GM18505 (cell line): ENCODE measurements around the gene PTPRN2.
"Not testable (repeated sequence)": the region's sequence is repeated elsewhere in the genome, so short reads cannot be mapped to it uniquely, and the experiment has no call there.

Experiments
- ATAC-seq: cut with Tn5 transposase; IDR thresholded peaks from one replicate; pipeline ENCODE4 v1.9.1; 2021; ENCODE audit not compliant: unreplicated experiment
- POLR2A ChIP-seq: IDR thresholded peaks from 4 replicates; pipeline ENCODE4 v1.6.1; 2011; ENCODE audit warnings: borderline replicate concordance; ENCODE audit not compliant: insufficient read depth, insufficient read length; ENCODE audit errors: extremely low read depth

Gene PTPRN2

GRCh38 chr7:158410720-158411119, 176.9 kb downstream of the PTPRN2 start:
- no peak for ATAC-seq
- no peak for TF ChIP-seq POLR2A

DNA sequence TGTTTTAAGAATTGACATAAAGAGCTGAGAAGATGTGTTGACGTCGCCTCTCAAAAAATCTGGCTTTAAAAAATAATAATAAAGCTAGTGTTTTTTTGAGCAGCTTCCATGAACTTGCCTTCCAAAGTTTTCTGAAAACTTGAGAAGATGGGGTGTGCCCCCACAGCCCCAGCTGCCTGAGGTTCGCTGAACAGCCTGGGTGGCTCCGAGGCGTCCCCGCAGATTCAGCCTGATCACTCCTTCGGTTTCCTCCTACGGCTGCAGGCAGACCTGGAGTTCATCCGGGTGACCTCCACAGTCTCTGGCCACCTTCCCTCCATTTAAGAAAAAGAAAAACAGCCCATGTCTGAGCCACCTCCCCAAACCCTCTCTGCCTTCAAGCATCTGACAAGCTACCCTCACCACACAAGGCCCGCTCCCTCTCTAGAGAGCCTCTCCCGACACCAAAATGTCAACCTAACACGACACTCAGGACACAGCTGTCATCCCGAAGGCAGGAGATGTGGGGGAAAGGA, 177.8 kb downstream of the PTPRN2 start:
- no peak for ATAC-seq
- TF ChIP-seq POLR2A = no peak

- TF ChIP-seq POLR2A = no peak
- ATAC-seq = no peak
Measured at GRCh38 chr7:158409120-158409519, 178.5 kb downstream of the PTPRN2 start.

- no peak for TF ChIP-seq POLR2A
- no peak for ATAC-seq
Measured at GRCh38 chr7:158408318-158408920, 179.2 kb downstream of the PTPRN2 start.

GRCh38 chr7:158407581-158408317, 179.9 kb downstream of the PTPRN2 start:
- ATAC-seq = no peak

GRCh38 chr7:158406801-158407200, 180.8 kb downstream of the PTPRN2 start:
- no peak for ATAC-seq

More at GRCh38 chr7:158407581-158408317, 179.9 kb downstream of the PTPRN2 start:
- TF ChIP-seq POLR2A = no peak

GRCh38 chr7:158406364-158406763, 181.3 kb downstream of the PTPRN2 start:
- ATAC-seq = no peak
- no peak for TF ChIP-seq POLR2A

More at GRCh38 chr7:158406801-158407200, 180.8 kb downstream of the PTPRN2 start:
- TF ChIP-seq POLR2A = no peak

DNA sequence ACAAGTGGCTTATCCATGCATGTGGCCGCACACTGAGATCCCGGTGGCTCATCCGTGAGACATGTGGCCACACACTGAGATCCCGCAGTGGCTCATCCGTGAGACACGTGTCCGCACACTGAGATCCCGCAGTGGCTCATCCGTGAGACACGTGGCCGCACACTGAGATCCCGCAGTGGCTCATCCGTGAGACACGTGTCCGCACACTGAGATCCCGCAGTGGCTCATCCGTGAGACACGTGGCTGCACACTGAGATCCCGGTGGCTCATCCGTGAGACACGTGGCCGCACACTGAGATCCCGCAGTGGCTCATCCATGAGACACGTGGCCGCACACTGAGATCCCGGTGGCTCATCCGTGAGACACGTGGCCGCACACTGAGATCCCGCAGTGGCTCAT, 181.9 kb downstream of the PTPRN2 start:
- ATAC-seq = not testable (repeated sequence)

GRCh38 chr7:158405324-158405723, 182.3 kb downstream of the PTPRN2 start:
- ATAC-seq = no peak

GRCh38 chr7:158404031-158404761, 183.4 kb downstream of the PTPRN2 start:
- TF ChIP-seq POLR2A = no peak
- ATAC-seq = no peak

More at GRCh38 chr7:158405324-158405723, 182.3 kb downstream of the PTPRN2 start:
- no peak for TF ChIP-seq POLR2A

- ATAC-seq = no peak
- TF ChIP-seq POLR2A = no peak
Measured at GRCh38 chr7:158403013-158403821, 184.4 kb downstream of the PTPRN2 start.

DNA sequence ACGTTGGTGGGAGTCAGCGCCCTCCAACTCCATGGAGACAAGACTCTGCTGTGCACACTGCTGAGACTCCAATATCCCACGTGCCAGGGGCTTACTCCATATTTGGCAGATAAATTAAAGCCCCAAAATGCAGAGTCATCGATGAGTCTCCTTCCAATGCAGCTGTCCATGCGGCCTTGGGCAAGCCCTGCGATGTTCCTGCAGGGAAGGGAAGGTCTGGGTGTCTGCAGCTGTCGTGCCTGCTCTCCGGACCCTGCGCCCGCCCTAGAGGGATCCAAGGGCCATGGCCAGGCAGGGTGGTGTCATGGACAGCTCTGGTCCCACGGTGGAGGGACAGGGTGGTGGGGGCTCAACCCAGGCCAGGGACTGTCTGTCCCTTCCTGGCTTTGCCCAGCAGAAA, 185.2 kb downstream of the PTPRN2 start:
- no peak for TF ChIP-seq POLR2A
- no peak for ATAC-seq

DNA sequence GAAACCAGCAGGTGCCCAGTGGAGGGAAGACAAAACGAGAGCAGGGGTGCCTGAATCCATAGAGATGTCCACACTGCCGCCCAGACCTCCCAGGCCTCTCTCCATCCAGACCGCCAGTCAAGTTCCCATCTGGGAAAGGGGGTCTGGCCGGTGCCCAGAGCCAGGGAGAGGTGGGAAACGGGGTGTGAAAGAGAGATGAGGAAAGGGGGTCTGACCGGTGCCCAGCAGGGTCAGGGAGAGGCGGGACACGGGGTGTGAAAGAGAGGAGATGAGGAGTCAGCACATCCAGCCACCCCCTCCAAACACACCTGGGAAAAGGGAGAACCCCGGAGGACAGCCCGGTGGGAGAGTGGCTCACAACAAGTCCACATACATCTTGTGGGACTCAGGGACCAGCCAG, 185.8 kb downstream of the PTPRN2 start:
- ATAC-seq = no peak
- TF ChIP-seq POLR2A = no peak
